HL-60 (cell line): ENCODE data around the gene LRRC19.
A peak's percentile ranks its signal among the peaks of the same experiment; 100 is the strongest.

Experiments
- DNase-seq, 2 experiments: peaks; one replicate each; pipeline ENCODE4 v3.0.0-alpha.2; 2010 to 2020; ENCODE audit warnings: low read depth in 1 of 2, low spot score in 1 of 2
- H3K27ac ChIP-seq: fragments of 250-450 bp; sonication (Bioruptor Pico); replicated peaks from 2 replicates; pipeline ENCODE4 v1.5.1; 2020; ENCODE audit warnings: mild to moderate bottlenecking, moderate library complexity
- H3K27me3 ChIP-seq: fragments of 250-450 bp; sonication (Bioruptor Pico); 2 replicates; pipeline ENCODE4 v1.5.1; 2021; ENCODE audit warnings: mild to moderate bottlenecking, moderate library complexity; ENCODE audit not compliant: insufficient read depth, poor library complexity, severe bottlenecking
- H3K4me3 ChIP-seq: replicated peaks from 2 replicates; pipeline ENCODE4 v1.5.1; 2011; ENCODE audit warnings: mild to moderate bottlenecking, control low read depth, low read length; ENCODE audit not compliant: insufficient read depth
- CTCF ChIP-seq: IDR thresholded peaks from one replicate; pipeline ENCODE4 v1.5.1; 2011; ENCODE audit warnings: low read length, control low read depth, inconsistent platforms; ENCODE audit not compliant: insufficient read depth
- GABPA ChIP-seq: IDR thresholded peaks from 2 replicates; pipeline ENCODE4 v1.6.1; 2012; ENCODE audit warnings: low read depth
- POLR2AphosphoS5 ChIP-seq: IDR thresholded peaks from 2 replicates; pipeline ENCODE4 v1.6.1; 2012; ENCODE audit warnings: low read depth
- REST ChIP-seq: IDR thresholded peaks from 2 replicates; pipeline ENCODE4 v1.6.1; 2012; ENCODE audit warnings: low read depth; ENCODE audit not compliant: insufficient replicate concordance
- SPI1 ChIP-seq: IDR thresholded peaks from 2 replicates; pipeline ENCODE4 v1.6.1; 2012; ENCODE audit warnings: low read depth, mild to moderate bottlenecking, borderline replicate concordance

Gene LRRC19

DNA sequence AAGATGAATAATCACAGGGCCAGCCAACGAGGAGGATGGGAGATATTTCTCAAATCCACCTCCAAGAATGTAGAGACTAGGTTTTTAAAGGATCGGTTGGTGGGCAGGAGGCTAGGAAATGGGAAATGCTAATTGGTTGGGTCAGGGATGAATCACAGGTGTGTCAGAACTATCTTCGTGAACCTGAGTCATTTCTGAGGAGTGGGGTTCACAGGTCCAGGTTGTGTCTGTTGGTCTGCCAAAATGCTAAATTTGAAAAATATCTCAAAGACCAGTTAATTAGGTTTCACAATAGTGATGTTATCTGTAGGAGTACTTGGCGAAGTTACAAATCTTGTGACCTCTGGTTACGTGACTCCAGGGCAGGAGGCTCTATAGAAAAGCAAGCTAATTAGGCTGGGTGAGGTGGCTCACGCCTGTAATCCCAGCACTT is 55.8 kb downstream of the LRRC19 start:
- Histone ChIP-seq H3K4me3 (no peak overlapping the region), H3K27ac (no peak overlapping the region), H3K27me3 (no peaks in the 10 kb centered on the region)
- DNase-seq: no peak
- no peak for TF ChIP-seq REST
- TF ChIP-seq SPI1: no peak
- no peak for TF ChIP-seq GABPA
- no peak for TF ChIP-seq POLR2AphosphoS5
- no peak for TF ChIP-seq CTCF

DNA sequence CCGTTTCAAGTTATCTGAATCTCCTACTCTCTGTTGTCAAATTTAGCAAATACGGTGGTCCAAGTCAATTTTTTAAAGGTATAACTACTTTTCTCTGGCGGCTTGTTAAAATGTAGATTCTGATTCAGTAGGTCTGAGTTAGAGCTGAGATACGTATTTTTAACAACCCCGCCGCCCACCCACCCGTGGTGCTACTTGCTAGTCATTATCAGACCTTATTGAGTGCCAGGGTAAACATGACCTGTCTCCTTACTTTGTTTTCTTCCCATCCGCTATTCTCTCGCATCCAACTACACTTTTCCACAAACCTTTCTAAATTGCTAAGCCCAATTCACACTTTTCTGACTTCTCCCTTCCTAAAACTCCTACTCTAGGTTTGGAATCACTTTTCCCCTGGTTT is 57.7 kb downstream of the LRRC19 start:
- no peak for DNase-seq
- Histone ChIP-seq H3K4me3 (peak overlapping the region; percentile 74), H3K27me3 (no peaks in the 10 kb centered on the region), H3K27ac (peak overlapping the region; percentile 100)
- TF ChIP-seq CTCF: no peak
- no peak for TF ChIP-seq SPI1
- TF ChIP-seq POLR2AphosphoS5: no peak

GRCh38 chr9:26946753-26947727 is 58.4 kb downstream of the LRRC19 start, which contains the start of gene PLAA:
Gene PLAA (minus strand): TSS chr9:26947242. CDS start chr9:26947045, 197 bp downstream.
- DNase-seq: peak; percentile 50 to 77
- no peaks in the 10 kb centered on the region for H3K27me3 ChIP-seq
- TF ChIP-seq POLR2AphosphoS5: peak; percentile 60; the same call in 1 of the 2 replicates
- no peak for TF ChIP-seq CTCF
- no peak for TF ChIP-seq REST
- TF ChIP-seq SPI1: no peak
- TF ChIP-seq GABPA: peak; percentile 83
- H3K4me3 ChIP-seq: peak within 1 kb of the TSS; percentile 74
- peak within 1 kb of the TSS; percentile 100 for H3K27ac ChIP-seq
